Activated naive CD4-positive, alpha-beta T cell treated with anti-CD3 and anti-CD28 coated beads, Interleukin-2, amount 50 U/mL, for 72 hours (primary cell): ENCODE measurements around the gene GARIN5A. TPM values are rescaled to one million over a fixed set of nuclear protein-coding genes. Genes with fewer than 3 reads are reported as not detected.
A peak's percentile ranks its signal among the peaks of the same experiment; 100 is the strongest.
"Not testable (repeated sequence)": the region's sequence is repeated elsewhere in the genome, so short reads cannot be mapped to it uniquely, and the experiment has no call there.

Experiments
- ATAC-seq, 2 donors: fragments of 150-1000 bp; cut with Tn5 transposase; 2 replicates each; pipeline ENCODE4 v1.10.0; 2021; ENCODE audit warnings: mild to moderate bottlenecking in 2 of 2, moderate library complexity in 2 of 2
- DNase-seq, 2 donors: peaks; one replicate each; pipeline ENCODE4 v3.0.0; 2021 to 2022; ENCODE audit warnings: low spot score in 2 of 2
- H3K27ac Mint-ChIP-seq, 2 donors: one replicate each; pipeline ENCODE4 v1.8.0; 2022; ENCODE audit warnings: mild to moderate bottlenecking in 2 of 2, mixed read lengths in 2 of 2
- H3K36me3 Mint-ChIP-seq, 2 donors: one replicate each; pipeline ENCODE4 v1.8.0; 2022; ENCODE audit warnings: mixed read lengths in 2 of 2
- H3K9me3 Mint-ChIP-seq, 2 donors: one replicate each; pipeline ENCODE4 v1.8.0; 2022; ENCODE audit warnings: mixed read lengths in 2 of 2
- total RNA-seq, 2 donors: library from RNA; stranded (reverse); gene quantifications; one replicate each; pipeline ENCODE4 v1.2.3, GENCODE V29; 2022

Gene GARIN5A
- total RNA-seq, 2 donors from 2014 or later, result 0.60 to 0.96 TPM

- peaks cover 0 to 4% of the 10 kb centered on the region in 2 donors for H3K9me3 Mint-ChIP-seq
- H3K36me3 Mint-ChIP-seq, result peaks cover 11 to 39% of the 10 kb centered on the region in 2 donors
- ATAC-seq, result no peak
- no peak for DNase-seq
- peak overlapping the region in 1 of 2 donors; percentile 56 for H3K27ac Mint-ChIP-seq
Measured at GRCh38 chr19:50481351-50482149, 4.9 kb upstream of the GARIN5A start.

- DNase-seq (no peak), ATAC-seq (no peak)
- Mint-ChIP-seq H3K36me3 (peaks cover 11 to 32% of the 10 kb centered on the region in 2 donors), H3K9me3 (peaks cover 0 to under 1% of the 10 kb centered on the region in 2 donors), H3K27ac (peak overlapping the region; percentile 56 to 77)
Measured at GRCh38 chr19:50480281-50481111, 3.8 kb upstream of the GARIN5A start.

GRCh38 chr19:50479761-50480251, 3.2 kb upstream of the GARIN5A start:
- no peak for ATAC-seq
- Mint-ChIP-seq H3K9me3 (no peaks in the 10 kb centered on the region), H3K36me3 (peaks cover 11 to 26% of the 10 kb centered on the region in 2 donors), H3K27ac (no peak overlapping the region)
- DNase-seq, result no peak

- Mint-ChIP-seq H3K36me3 (peaks cover 11 to 26% of the 10 kb centered on the region in 2 donors), H3K9me3 (no peaks in the 10 kb centered on the region), H3K27ac (peak overlapping the region; percentile 52 to 53)
- no peak for ATAC-seq
- no peak for DNase-seq
Measured at GRCh38 chr19:50478901-50479715, 2.5 kb upstream of the GARIN5A start.

DNA sequence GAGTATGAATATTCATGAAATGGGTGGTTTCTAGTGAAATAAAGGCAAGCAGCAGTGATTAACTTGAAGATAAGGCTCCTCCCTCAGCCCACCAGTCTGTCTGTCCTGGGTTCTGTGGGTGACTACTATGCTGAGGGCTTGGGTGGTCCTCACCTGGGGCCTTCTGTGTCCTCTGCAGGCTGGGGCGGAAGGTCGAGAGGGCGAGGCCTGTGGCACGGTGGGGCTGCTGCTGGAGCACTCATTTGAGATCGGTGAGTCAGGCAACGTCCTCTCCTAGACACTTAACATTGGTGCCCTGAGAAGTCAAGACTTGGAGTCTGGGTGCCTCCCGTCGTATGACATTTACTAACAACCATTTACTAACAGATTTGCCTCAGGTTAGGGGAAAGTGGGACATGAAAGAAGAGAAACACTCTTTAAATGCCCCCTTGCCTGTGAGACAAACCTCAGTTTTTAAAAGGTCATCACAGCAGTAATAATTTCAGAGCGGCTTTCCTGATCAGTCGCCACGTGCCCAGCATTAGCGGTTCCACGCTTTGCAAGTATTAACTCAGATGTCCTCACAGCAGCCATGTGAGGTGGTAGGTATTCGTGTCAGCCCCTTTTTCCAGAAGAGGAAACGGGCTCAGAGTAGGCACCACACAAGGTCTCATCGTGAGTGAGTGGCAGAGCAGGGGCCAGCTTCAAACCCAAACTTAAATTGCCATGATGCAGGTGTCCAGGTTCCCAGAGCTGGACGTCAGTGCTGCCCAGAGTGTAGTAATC, 1.3 kb upstream of the GARIN5A start:
- ATAC-seq (no peak), DNase-seq (no peak)
- Mint-ChIP-seq H3K27ac (peak overlapping the region; percentile 91 to 98), H3K9me3 (no peaks in the 10 kb centered on the region), H3K36me3 (peaks cover 7 to 20% of the 10 kb centered on the region in 2 donors)

DNA sequence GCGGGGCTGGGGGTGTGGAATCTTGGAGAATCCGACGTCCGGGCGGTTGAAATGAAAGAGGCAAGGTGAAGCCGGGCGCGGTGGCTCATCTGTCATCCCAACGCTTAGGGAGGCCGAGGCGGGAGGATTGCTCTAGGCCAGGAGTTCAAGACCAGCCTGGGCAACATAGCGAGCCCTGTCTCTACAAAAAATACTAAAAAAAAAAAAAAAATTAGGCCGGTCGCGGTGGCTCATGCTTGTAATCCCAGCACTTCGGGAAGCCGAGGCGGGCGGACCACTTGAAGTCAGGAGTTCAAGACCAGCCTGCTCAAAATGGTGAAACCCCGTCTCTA, 225 bp upstream of the GARIN5A start:
- ATAC-seq, result no peak

DNA sequence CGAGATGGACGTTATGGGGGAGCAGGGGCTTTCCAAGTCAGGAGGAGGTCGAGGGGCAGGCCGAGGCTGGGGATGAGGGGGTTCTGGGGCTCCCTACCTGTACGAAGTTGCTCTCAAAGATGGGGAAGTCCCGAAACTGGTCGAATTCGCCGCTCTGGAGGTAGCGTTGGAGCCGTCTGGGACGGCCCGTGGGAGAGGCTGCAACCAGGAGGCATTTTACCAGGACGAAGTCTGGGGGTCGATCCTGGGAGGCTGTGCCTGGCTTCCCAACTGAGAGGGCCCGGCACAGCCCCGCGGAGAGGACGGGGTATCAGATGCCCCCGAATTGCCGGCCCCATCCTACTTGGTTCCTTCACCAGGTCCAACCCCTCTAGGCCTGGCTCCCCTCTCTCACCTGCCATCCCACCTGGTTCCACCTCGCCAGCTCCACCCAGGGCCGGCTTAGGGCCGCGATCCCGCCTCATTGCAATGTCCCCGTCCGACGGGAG, 868 bp downstream of the GARIN5A start:
- H3K9me3 Mint-ChIP-seq, result no peaks in the 10 kb centered on the region
- ATAC-seq, result peak in 1 of 2 donors; percentile 17
- no peak for DNase-seq
- peaks cover 7 to 20% of the 10 kb centered on the region in 2 donors for H3K36me3 Mint-ChIP-seq
- H3K27ac Mint-ChIP-seq, result peak overlapping the region; percentile 91

More for the DNA sequence above, 225 bp upstream of the GARIN5A start:
- Mint-ChIP-seq H3K36me3 (peaks cover 7 to 20% of the 10 kb centered on the region in 2 donors), H3K27ac (peak overlapping the region; percentile 91 to 98), H3K9me3 (no peaks in the 10 kb centered on the region)
- DNase-seq, result no peak

GRCh38 chr19:50475101-50475568, 1.5 kb downstream of the GARIN5A start:
- H3K9me3 Mint-ChIP-seq, result no peaks in the 10 kb centered on the region

GRCh38 chr19:50473336-50473735, 3.3 kb downstream of the GARIN5A start:
- peaks cover 7 to 14% of the 10 kb centered on the region in 2 donors for H3K36me3 Mint-ChIP-seq
- not testable (repeated sequence) for H3K9me3 Mint-ChIP-seq, H3K27ac Mint-ChIP-seq, ATAC-seq, DNase-seq

More at GRCh38 chr19:50475101-50475568, 1.5 kb downstream of the GARIN5A start:
- Mint-ChIP-seq H3K27ac (peak overlapping the region; percentile 61 to 91), H3K36me3 (peaks cover 7 to 20% of the 10 kb centered on the region in 2 donors)
- ATAC-seq (no peak), DNase-seq (no peak)

GRCh38 chr19:50468818-50469217, 7.8 kb downstream of the GARIN5A start:
- no peak for ATAC-seq
- no peak for DNase-seq
- Mint-ChIP-seq H3K9me3 (no peaks in the 10 kb centered on the region), H3K27ac (no peak overlapping the region), H3K36me3 (no peaks in the 10 kb centered on the region)

DNA sequence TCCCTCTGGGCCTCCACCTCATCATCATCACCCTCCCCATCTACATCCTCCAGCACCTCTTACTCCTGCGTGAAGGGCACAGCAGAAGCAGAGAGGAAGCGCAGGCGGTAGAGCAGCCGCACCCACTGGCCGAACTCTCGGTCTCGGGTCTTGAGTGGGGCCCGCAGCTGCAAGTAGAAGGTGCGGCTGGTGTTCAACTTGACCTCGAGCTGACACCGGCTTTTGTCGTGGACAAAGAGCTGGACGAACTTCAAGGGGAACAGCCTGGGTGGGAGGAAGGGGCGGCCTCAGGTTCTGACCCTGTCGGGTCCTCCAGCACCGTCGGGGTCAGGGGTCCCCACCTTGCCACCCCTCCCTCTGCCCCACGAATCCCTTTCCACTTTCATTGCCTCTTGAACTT, 9.1 kb downstream of the GARIN5A start:
- ATAC-seq (no peak), DNase-seq (no peak)
- H3K27ac Mint-ChIP-seq, result no peak overlapping the region
- no peaks in the 10 kb centered on the region for H3K9me3 Mint-ChIP-seq
- H3K36me3 Mint-ChIP-seq, result no peaks in the 10 kb centered on the region

- ATAC-seq (no peak), DNase-seq (no peak)
- H3K9me3 Mint-ChIP-seq, result no peaks in the 10 kb centered on the region
- H3K36me3 Mint-ChIP-seq, result no peaks in the 10 kb centered on the region
- no peak overlapping the region for H3K27ac Mint-ChIP-seq
Measured at GRCh38 chr19:50466706-50467039, 10.0 kb downstream of the GARIN5A start.

DNA sequence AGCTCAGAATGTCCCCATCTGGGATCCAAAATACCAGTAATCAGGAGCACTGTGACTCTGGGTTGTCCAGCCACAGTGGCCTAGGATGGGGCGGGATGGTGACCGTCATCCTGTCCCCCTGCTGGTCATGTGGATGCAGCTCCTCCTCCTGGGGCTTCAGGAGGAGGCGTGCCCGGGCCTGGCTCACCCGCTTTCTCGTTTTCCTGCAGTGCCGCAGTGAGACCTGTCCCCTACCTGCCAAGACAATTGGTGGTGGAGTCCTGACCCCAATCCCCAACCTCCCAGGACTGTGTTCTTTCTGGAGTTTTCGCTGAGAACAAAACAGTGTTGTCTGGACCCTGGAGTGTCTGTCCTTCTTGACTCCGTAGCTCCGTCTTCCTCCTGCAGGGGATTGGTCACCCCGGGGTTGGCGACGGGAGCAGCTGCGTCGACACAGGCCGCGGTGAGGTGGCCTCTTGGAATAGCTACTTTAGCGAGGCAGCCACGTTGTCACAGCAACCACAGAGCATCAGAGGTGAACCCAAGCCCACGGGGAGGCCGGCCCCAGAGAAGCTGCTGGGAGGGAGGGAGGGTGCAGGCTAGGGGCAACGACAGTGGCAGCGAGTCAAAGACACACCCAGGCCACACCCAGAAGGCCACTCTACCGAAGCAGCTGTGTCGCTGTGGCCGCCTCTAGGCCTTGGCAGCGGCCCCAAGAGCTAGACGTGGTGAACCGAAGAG, 10.5 kb downstream of the GARIN5A start:
- H3K9me3 Mint-ChIP-seq, result no peaks in the 10 kb centered on the region

GRCh38 chr19:50465000-50465399, 11.6 kb downstream of the GARIN5A start:
- Mint-ChIP-seq H3K9me3 (no peaks in the 10 kb centered on the region), H3K27ac (no peak overlapping the region), H3K36me3 (no peaks in the 10 kb centered on the region)
- ATAC-seq, result no peak
- no peak for DNase-seq

More for the DNA sequence above, 10.5 kb downstream of the GARIN5A start:
- no peak overlapping the region for H3K27ac Mint-ChIP-seq
- ATAC-seq (no peak), DNase-seq (no peak)
- no peaks in the 10 kb centered on the region for H3K36me3 Mint-ChIP-seq

GRCh38 chr19:50464348-50464747, 12.3 kb downstream of the GARIN5A start:
- DNase-seq (no peak), ATAC-seq (no peak)
- Mint-ChIP-seq H3K9me3 (no peaks in the 10 kb centered on the region), H3K27ac (no peak overlapping the region), H3K36me3 (no peaks in the 10 kb centered on the region)
